ENCODE results near the gene CHID1.

The CHID1 gene

GRCh38 chr11:862081-862661 lies 48.4 kb downstream of the CHID1 start:
- no peak for DNase-seq

- no peak for DNase-seq
Observed at GRCh38 chr11:861105-861479, 49.5 kb downstream of the CHID1 start.

GRCh38 chr11:860234-861104 lies 50.1 kb downstream of the CHID1 start:
- no peak for DNase-seq

GRCh38 chr11:859394-860131 lies 51.0 kb downstream of the CHID1 start:
- peak; percentile 58 for DNase-seq

GRCh38 chr11:858762-859339 lies 51.8 kb downstream of the CHID1 start:
- DNase-seq, result no peak

- DNase-seq, result no peak
Observed at GRCh38 chr11:858053-858761, 52.4 kb downstream of the CHID1 start.

- DNase-seq, result no peak
Observed at GRCh38 chr11:856397-856796, 54.2 kb downstream of the CHID1 start.

GRCh38 chr11:855796-856195 lies 54.8 kb downstream of the CHID1 start:
- DNase-seq, result no peak

GRCh38 chr11:855330-855674 lies 55.3 kb downstream of the CHID1 start:
- no peak for DNase-seq

- no peak for DNase-seq
Observed at GRCh38 chr11:854601-855329, 55.8 kb downstream of the CHID1 start.

- no peak for DNase-seq
Observed at GRCh38 chr11:853682-854448, 56.7 kb downstream of the CHID1 start.

- DNase-seq, result no peak
Observed at GRCh38 chr11:852762-853161, 57.8 kb downstream of the CHID1 start.

GRCh38 chr11:850775-851763 lies 59.5 kb downstream of the CHID1 start:
- DNase-seq, result no peak

- no peak for DNase-seq
Observed at GRCh38 chr11:849951-850774, 60.4 kb downstream of the CHID1 start.

- no peak for DNase-seq
Observed at GRCh38 chr11:849104-849824, 61.3 kb downstream of the CHID1 start.

GRCh38 chr11:848380-848931 lies 62.2 kb downstream of the CHID1 start:
- no peak for DNase-seq

GRCh38 chr11:847876-848275 lies 62.7 kb downstream of the CHID1 start:
- no peak for DNase-seq

GRCh38 chr11:846496-847098 lies 64.0 kb downstream of the CHID1 start:
- DNase-seq, result peak; percentile 62

Measured in EL (cell line).